Activated T-helper 1 cell treated with anti-CD3 and anti-CD28 coated beads, Interleukin-12 subunit alpha, Interleukin-12 subunit beta, Interleukin-2, Interleukin-4 antibody, amounts not matched to agents 30 ng/mL and 10 ng/mL and 1 ng/mL, durations not matched to agents 14 hours and 24 hours and 36 hours (primary cell): ENCODE data around the gene ZNF780B. TPM values are rescaled to one million over a fixed set of nuclear protein-coding genes. Genes with fewer than 3 reads are reported as not detected.

Source experiments
- DNase-seq: peaks from one replicate; pipeline ENCODE4 v3.0.0; 2021; ENCODE audit warnings: low spot score
- H3K27ac Mint-ChIP-seq: one replicate; pipeline ENCODE4 v1.8.0; 2021; ENCODE audit warnings: mild to moderate bottlenecking, mixed read lengths
- H3K27me3 Mint-ChIP-seq: one replicate; pipeline ENCODE4 v1.8.0; 2022; ENCODE audit warnings: mild to moderate bottlenecking, moderate library complexity, mixed read lengths; ENCODE audit not compliant: insufficient read depth
- H3K36me3 Mint-ChIP-seq: one replicate; pipeline ENCODE4 v1.8.0; 2021; ENCODE audit warnings: low read depth, mixed read lengths
- H3K4me1 Mint-ChIP-seq: one replicate; pipeline ENCODE4 v1.8.0; 2021; ENCODE audit warnings: low read depth, mixed read lengths
- H3K4me3 Mint-ChIP-seq: one replicate; pipeline ENCODE4 v1.8.0; 2021; ENCODE audit warnings: mild to moderate bottlenecking, moderate library complexity, mixed read lengths
- H3K9me3 Mint-ChIP-seq: one replicate; pipeline ENCODE4 v1.8.0; 2021; ENCODE audit warnings: mixed read lengths
- intact Hi-C: fragments of 100-400 bp; cut with micrococcal nuclease; formaldehyde crosslinking; loops from one replicate; pipeline ENCODE4 v1.15.1; 2024
- total RNA-seq: library from RNA; stranded (reverse); gene quantifications from 2 replicates; pipeline ENCODE4 v1.2.3, GENCODE V29; 2022

The ZNF780B gene
- total RNA-seq: 25.8 and 29.0 TPM in 2 replicates

- Mint-ChIP-seq H3K36me3 (peaks cover 26% of the 10 kb centered on the region), H3K4me1 (peaks cover 42% of the 10 kb centered on the region), H3K9me3 (peaks cover 46% of the 10 kb centered on the region), H3K4me3 (peak within 1 kb of the TSS; percentile 97), H3K27me3 (peaks cover 12% of the 10 kb centered on the region), H3K27ac (peak within 1 kb of the TSS; percentile 92)
- intact Hi-C loops: loop anchor here (1.0 kb wide), 3 partner anchors 34 to 210 kb away; partner anchors contain the start of genes FBL and ZNF780A
- peak; percentile 69 for DNase-seq
These were observed at the start of gene ZNF780B for GRCh38 chr19:40055832-40056504. TSS of gene ZNF780B (minus strand) at chr19:40056231. CDS start at chr19:40050332, 5,899 bp downstream.

DNA sequence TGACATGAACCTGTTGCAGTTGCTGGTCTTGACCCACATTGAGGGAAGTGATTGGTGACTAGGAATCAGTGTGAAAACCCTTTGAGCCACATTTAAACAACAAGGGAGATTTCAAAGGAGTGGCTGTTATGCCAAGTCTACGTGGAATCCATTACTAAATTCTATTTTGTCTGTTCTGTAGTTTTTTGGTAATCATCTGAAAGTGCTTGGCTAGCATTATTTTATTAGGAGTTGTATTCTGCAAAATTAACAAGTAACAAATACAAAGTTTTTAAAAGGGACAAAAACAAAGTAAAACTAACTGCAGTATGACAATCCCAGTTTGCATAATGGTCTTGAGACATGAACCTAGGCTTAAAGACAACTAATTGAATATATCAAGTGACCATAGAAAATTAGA is 48.7 kb upstream of the ZNF780B start:
- Mint-ChIP-seq H3K36me3 (no peaks in the 10 kb centered on the region), H3K4me3 (no peak overlapping the region), H3K27me3 (peaks cover 8% of the 10 kb centered on the region), H3K27ac (no peak overlapping the region), H3K4me1 (no peaks in the 10 kb centered on the region), H3K9me3 (no peaks in the 10 kb centered on the region)
- intact Hi-C loops: no loop called here
- DNase-seq: no peak

- Mint-ChIP-seq H3K27ac (no peak overlapping the region), H3K4me3 (no peak overlapping the region), H3K9me3 (no peaks in the 10 kb centered on the region), H3K36me3 (no peaks in the 10 kb centered on the region), H3K27me3 (peaks cover 14% of the 10 kb centered on the region), H3K4me1 (no peaks in the 10 kb centered on the region)
- no peak for DNase-seq
- intact Hi-C loops: no loop called here
These were observed 47.6 kb upstream of the ZNF780B start for GRCh38 chr19:40103600-40103999.

GRCh38 chr19:40101813-40102212 is 45.8 kb upstream of the ZNF780B start:
- Mint-ChIP-seq H3K9me3 (peaks cover 4% of the 10 kb centered on the region), H3K36me3 (no peaks in the 10 kb centered on the region), H3K27me3 (peaks cover 27% of the 10 kb centered on the region), H3K27ac (no peak overlapping the region), H3K4me1 (no peaks in the 10 kb centered on the region), H3K4me3 (no peak overlapping the region)
- intact Hi-C loops: no loop called here
- DNase-seq: no peak

DNA sequence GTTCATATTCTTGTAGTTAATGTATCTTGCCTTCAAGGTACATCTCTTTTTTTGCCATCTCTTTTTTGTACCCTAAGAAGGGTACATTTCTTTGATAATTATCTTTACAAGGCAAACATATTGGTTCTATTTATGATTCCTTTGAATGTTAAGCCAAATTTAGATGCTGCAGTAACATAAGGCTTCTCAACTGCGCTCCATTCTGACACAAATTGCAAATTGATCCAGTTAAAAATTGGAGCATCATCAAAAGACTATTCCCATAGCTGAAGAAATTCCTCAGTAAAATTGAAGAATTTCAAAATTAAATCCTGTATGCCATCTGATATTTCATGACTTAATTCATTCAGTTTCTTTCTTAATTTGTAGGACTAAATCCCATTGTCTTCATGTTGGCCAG is 37.4 kb upstream of the ZNF780B start:
- intact Hi-C loops: loop anchor here (5.0 kb wide), 1 partner anchor 129 kb away; no protein-coding TSS in a partner anchor
- no peak overlapping the region for H3K4me3 Mint-ChIP-seq
- no peak overlapping the region for H3K27ac Mint-ChIP-seq
- no peak for DNase-seq
- peaks cover 17% of the 10 kb centered on the region for H3K27me3 Mint-ChIP-seq
- peaks cover 9% of the 10 kb centered on the region for H3K36me3 Mint-ChIP-seq
- H3K4me1 Mint-ChIP-seq: peaks cover 32% of the 10 kb centered on the region
- peaks cover 14% of the 10 kb centered on the region for H3K9me3 Mint-ChIP-seq

GRCh38 chr19:40091205-40092129 is 35.4 kb upstream of the ZNF780B start:
- peaks cover 7% of the 10 kb centered on the region for H3K27me3 Mint-ChIP-seq
- peak overlapping the region; percentile 99 for H3K27ac Mint-ChIP-seq
- H3K9me3 Mint-ChIP-seq: peaks cover 20% of the 10 kb centered on the region
- intact Hi-C loops: loop anchor here (5.0 kb wide), 1 partner anchor 131 kb away; no protein-coding TSS in a partner anchor
- peaks cover 18% of the 10 kb centered on the region for H3K36me3 Mint-ChIP-seq
- peaks cover 43% of the 10 kb centered on the region for H3K4me1 Mint-ChIP-seq
- peak overlapping the region; percentile 100 for H3K4me3 Mint-ChIP-seq
- DNase-seq: no peak

- peaks cover 3% of the 10 kb centered on the region for H3K27me3 Mint-ChIP-seq
- peak; percentile 73 for DNase-seq
- peak within 1 kb of the TSS; percentile 100 for H3K4me3 Mint-ChIP-seq
- peaks cover 20% of the 10 kb centered on the region for H3K36me3 Mint-ChIP-seq
- H3K4me1 Mint-ChIP-seq: peaks cover 43% of the 10 kb centered on the region
- peaks cover 20% of the 10 kb centered on the region for H3K9me3 Mint-ChIP-seq
- intact Hi-C loops: loop anchor here (1.0 to 5.0 kb wide), 5 partner anchors 34 to 645 kb away; partner anchors contain the start of genes PSMC4, SUPT5H, ZNF546 and ZNF780B
- peak within 1 kb of the TSS; percentile 99 for H3K27ac Mint-ChIP-seq
These were observed 34.5 kb upstream of the ZNF780B start, which contains the start of gene ZNF780A for GRCh38 chr19:40090241-40091204. TSS of gene ZNF780A (minus strand) at chr19:40090943. CDS start at chr19:40084753, 6,190 bp downstream.

GRCh38 chr19:40089462-40089861 is 33.4 kb upstream of the ZNF780B start:
- DNase-seq: no peak
- Mint-ChIP-seq H3K36me3 (peaks cover 24% of the 10 kb centered on the region), H3K27me3 (peaks cover 2% of the 10 kb centered on the region), H3K9me3 (peaks cover 20% of the 10 kb centered on the region), H3K4me3 (peak overlapping the region; percentile 100), H3K27ac (peak overlapping the region; percentile 99), H3K4me1 (peaks cover 43% of the 10 kb centered on the region)
- intact Hi-C loops: no loop called here

GRCh38 chr19:40088299-40089047 is 32.4 kb upstream of the ZNF780B start:
- Mint-ChIP-seq H3K27me3 (no peaks in the 10 kb centered on the region), H3K4me3 (peak overlapping the region; percentile 25), H3K9me3 (peaks cover 20% of the 10 kb centered on the region), H3K27ac (no peak overlapping the region), H3K4me1 (peaks cover 43% of the 10 kb centered on the region), H3K36me3 (peaks cover 29% of the 10 kb centered on the region)
- DNase-seq: no peak
- intact Hi-C loops: no loop called here

DNA sequence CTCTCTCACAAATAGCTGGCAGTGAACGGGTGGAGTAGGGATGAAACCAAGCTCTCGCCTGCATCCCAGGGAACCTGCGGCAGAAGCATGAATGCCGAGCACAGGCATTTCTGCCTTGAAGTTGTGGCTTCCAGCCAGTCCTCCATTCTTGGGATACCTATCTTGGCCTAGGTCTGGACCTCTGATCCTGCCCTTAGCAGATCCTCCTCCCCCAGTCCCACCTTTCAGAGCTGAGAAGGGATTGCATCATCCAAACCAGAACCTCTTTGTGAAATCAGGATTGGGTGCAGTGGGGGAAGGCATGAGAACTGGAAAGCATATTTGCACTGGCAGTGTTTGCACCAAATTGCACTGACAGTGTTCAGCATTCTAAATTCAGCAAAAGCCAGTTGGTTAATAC is 28.9 kb upstream of the ZNF780B start:
- Mint-ChIP-seq H3K4me1 (peaks cover 26% of the 10 kb centered on the region), H3K4me3 (no peak overlapping the region), H3K27ac (no peak overlapping the region), H3K27me3 (no peaks in the 10 kb centered on the region), H3K36me3 (peaks cover 57% of the 10 kb centered on the region), H3K9me3 (peaks cover 23% of the 10 kb centered on the region)
- DNase-seq: no peak
- intact Hi-C loops: no loop called here

DNA sequence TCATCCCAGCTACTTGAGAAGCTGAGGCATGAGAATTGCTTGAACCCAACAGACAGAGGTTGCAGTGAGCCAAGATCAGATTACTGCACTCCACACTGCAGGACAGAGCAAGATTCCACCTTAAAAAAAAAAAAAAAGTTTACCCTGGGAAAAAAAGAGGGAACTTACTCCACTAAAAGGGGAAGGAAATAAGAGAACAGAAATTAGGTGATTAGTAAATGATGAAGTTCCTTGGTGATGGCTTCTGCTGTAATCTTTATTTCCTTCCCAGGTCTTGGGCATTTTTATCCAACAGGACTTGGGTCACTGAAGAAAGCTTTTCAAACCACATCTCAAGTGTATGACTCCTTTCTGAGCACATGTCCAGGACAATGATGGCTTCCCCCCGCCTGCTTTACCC is 25.4 kb upstream of the ZNF780B start:
- intact Hi-C loops: no loop called here
- no peak for DNase-seq
- H3K9me3 Mint-ChIP-seq: peaks cover 42% of the 10 kb centered on the region
- no peaks in the 10 kb centered on the region for H3K27me3 Mint-ChIP-seq
- peaks cover 74% of the 10 kb centered on the region for H3K36me3 Mint-ChIP-seq
- H3K27ac Mint-ChIP-seq: no peak overlapping the region
- no peak overlapping the region for H3K4me3 Mint-ChIP-seq
- no peaks in the 10 kb centered on the region for H3K4me1 Mint-ChIP-seq
